Erythroblast (primary cell): Measurements from ENCODE around the gene PIGH.
"Not testable (repeated sequence)": the region's sequence is repeated elsewhere in the genome, so short reads cannot be mapped to it uniquely, and the experiment has no call there.

Experiments
- GATA1 ChIP-seq: IDR thresholded peaks from 2 replicates; pipeline ENCODE4 v1.6.1; 2011; ENCODE audit warnings: low read depth, mild to moderate bottlenecking, control low read depth, low read length, moderate library complexity
- POLR2A ChIP-seq: IDR thresholded peaks from 2 replicates; pipeline ENCODE4 v1.6.1; 2011; ENCODE audit warnings: mild to moderate bottlenecking, low read length

GRCh38 chr14:67626131-67626530, 26.1 kb upstream of the PIGH start:
- TF ChIP-seq POLR2A, GATA1: not testable (repeated sequence)
